ENCODE results near the gene NUP214.

The NUP214 gene

DNA sequence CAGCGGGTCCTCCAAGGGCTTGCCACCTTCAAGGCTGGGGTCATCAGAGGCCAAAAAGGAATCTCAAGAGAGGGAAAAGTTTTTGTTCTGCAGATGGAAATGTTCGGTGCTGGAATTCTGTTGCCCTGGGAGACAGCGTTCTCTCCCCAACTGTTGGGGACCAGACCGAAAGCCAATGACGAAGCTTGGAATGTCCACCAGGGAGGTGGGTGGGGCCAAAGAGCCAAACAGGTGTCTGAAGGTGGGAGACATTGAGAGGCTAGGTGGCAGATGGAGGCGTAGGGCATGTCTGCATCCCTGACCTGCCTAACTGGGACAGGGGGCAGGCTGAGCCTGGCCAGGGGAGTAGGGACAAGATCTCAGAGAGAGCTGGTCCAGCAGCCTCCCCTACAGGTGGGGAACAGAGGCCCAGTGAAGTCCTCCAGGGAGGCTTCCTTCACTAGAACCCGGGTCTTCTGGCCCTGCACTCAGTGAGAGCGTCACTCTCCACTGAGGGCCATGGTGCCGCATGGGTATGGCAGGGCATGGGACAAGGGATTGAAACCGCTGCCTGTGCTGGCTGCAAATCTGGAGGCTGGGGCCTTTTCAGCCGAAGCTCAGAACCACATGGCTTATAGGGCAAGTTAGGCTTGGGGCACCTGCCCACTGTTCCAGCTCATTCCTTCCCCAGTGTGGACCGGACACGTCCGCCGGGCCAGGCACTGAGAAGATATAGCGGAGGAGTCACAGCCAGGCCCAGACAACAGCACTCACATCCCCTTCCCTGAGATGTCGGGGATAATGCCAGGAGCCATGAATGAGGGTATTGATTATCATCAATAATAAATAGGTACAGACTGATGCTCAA, 156.0 kb downstream of the NUP214 start:
- no peak for DNase-seq

DNA sequence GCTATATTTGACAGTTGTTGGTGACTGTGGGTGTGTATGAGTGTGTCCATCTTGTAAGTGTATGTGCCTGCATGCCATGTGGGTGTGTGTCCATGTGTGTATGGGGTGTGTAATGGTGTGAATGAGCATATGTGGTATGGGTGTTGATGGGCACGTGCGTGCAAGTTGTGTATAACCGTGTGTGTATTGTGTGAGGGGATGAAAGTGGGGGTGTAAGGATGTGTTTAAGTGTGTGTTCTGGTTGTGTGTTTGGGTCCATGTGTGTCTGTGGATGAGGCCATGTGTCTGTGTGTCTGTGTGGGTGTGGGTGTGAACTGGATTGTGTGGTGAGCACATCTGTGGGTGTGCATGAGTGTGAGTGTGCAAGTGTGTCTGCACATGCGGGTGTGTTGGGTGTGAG, 156.8 kb downstream of the NUP214 start:
- no peak for DNase-seq

DNA sequence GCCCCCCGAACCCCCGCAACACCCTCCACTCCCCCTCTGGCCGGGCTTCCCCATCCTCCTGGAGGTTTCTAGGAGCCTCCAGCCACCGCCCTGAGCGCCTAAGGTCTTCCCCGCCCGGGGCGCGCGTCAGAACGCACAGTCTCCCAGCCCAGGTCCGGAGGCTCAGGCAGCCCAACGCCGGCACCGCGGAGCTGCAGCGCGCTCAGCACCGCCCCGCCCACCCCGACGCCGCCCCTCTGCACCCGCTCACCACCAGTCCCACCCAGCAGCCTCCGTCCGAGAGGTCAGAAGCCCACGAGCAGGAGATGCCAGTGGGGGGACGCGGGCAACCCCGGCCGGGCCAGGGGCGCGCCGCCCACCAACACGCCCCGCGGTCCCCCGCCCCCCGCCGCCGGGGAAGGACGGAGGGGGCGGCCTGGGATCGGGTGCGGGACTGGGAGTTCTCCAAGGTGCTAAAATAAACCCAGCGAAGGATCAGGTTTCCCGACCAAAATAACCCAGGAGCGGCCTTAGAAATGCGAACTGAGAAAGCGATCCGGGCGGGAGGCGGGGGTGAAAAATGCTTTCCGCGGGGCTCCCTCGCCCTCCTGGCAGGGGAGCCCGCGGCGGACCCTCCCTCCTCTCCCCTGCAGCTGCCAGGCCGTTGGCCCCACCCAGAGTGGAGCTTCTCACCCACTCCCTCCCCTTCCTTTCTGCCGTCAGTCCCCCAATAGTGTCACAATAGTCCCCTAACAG, 157.5 kb downstream of the NUP214 start:
- DNase-seq: no peak
